Adrenal gland (tissue), 5 donors: Measurements from ENCODE around the gene PUM2.

Experiments
- POLR2A ChIP-seq, 2 donors: fragments of 450-650 bp; IDR thresholded peaks; one replicate each; pipeline ENCODE4 v1.6.1; 2017; ENCODE audit warnings: antibody characterized with exemption in 2 of 2, mild to moderate bottlenecking in 2 of 2, moderate library complexity in 1 of 2
- TF ChIP-seq, protein P1 (sequence below), 6 experiments: fragments of 450-650 bp in 4 of 6; fragments of 200-600 bp in 2 of 6; sonication (generic) in 1 of 6; IDR thresholded peaks; 1 replicate in 5 of 6; 2 replicates in 1 of 6; pipeline versions ENCODE4 v1.5.1 to v1.8.0; 2016 to 2021; ENCODE audit warnings: antibody characterized with exemption in 6 of 6, mild to moderate bottlenecking in 2 of 6, moderate library complexity in 1 of 6
- donor health status: DM: no; HTN: no; CAD: no.

DNA sequence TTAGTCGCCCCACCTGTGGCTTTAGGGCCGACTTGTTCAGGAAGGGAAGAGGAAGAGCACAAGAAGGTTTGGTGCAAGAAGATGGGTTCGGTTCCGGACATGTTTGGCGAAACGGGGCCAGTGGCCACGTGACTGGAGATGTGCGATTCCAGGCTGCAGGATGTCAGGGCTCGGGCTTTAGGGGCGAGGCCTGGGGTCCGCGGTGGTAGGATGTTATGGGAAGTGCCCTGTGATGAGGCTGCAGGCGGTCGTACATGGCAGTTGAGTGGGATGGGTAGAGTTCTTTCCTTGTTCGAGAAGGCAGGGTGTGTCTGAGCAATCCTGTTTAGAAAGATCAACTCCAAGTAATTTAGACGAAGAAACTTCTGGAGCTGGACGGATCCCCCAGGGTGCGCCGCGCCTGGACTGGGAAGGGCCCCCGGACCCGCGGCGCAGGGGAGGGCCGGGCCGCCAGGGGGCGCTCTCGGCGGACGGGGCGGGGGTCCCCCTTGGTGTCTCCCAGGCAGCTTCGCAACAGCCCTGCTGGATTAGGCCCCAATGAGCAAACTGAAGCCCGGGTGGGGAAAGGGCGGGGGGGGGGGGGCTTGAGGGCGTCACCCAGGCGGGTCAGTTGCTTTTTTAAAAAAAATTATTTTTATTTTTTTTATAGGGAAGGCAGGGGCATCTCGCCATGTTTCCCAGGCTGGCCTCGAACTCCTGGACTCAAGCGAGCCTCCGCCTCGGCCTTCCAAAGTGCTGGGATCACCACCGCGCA, 108.5 kb downstream of the PUM2 start:
- TF ChIP-seq POLR2A (IDR thresholded peaks at IDR 0.05) = no peak
- TF ChIP-seq, protein P1, sequence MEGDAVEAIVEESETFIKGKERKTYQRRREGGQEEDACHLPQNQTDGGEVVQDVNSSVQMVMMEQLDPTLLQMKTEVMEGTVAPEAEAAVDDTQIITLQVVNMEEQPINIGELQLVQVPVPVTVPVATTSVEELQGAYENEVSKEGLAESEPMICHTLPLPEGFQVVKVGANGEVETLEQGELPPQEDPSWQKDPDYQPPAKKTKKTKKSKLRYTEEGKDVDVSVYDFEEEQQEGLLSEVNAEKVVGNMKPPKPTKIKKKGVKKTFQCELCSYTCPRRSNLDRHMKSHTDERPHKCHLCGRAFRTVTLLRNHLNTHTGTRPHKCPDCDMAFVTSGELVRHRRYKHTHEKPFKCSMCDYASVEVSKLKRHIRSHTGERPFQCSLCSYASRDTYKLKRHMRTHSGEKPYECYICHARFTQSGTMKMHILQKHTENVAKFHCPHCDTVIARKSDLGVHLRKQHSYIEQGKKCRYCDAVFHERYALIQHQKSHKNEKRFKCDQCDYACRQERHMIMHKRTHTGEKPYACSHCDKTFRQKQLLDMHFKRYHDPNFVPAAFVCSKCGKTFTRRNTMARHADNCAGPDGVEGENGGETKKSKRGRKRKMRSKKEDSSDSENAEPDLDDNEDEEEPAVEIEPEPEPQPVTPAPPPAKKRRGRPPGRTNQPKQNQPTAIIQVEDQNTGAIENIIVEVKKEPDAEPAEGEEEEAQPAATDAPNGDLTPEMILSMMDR (IDR thresholded peaks at IDR 0.05) = peak in 2 of 6 experiments; percentile 44 to 47
